Head of caudate nucleus (tissue), 42 donors: ENCODE data around the gene SMPDL3B.
"Not testable (repeated sequence)": the region's sequence is repeated elsewhere in the genome, so short reads cannot be mapped to it uniquely, and the experiment has no call there.

Source experiments
- DNase-seq, 42 donors: peaks; one replicate each; pipeline versions ENCODE4 v3.0.0 to v3.0.0-alpha.2; 2020 to 2021; ENCODE audit warnings: mixed read lengths in 7 of 42
- intact Hi-C: fragments of 100-400 bp; cut with DNase I; formaldehyde crosslinking; loops from one replicate; pipeline ENCODE4 v1.15.0; 2022

The SMPDL3B gene

GRCh38 chr1:28003117-28003516 lies 68.3 kb downstream of the SMPDL3B start:
- DNase-seq, intact Hi-C loops: not testable (repeated sequence)
